Right ventricle myocardium inferior (tissue), 1 donor: ENCODE results near the gene MYL7. TPM values are rescaled to one million over a fixed set of nuclear protein-coding genes. Genes with fewer than 3 reads are reported as not detected.
"Not testable (repeated sequence)": the region's sequence is repeated elsewhere in the genome, so short reads cannot be mapped to it uniquely, and the experiment has no call there.

Source experiments
- ATAC-seq: fragments of 200-7000 bp; cut with Tn5 transposase; one replicate; pipeline ENCODE4 v1.9.1; 2020; ENCODE audit warnings: mild to moderate bottlenecking, moderate library complexity
- DNase-seq: peaks from one replicate; pipeline ENCODE4 v3.0.0; 2021; ENCODE audit errors: missing footprints
- intact Hi-C: fragments of 100-400 bp; cut with DNase I; formaldehyde crosslinking; loops from one replicate; pipeline ENCODE4 v1.11.0; 2022
- long read RNA-seq: library from polyadenylated mRNA; unstranded; transcript quantifications from one replicate; pipeline ENCODE4 v2.0.0, GENCODE V29; 2021
- total RNA-seq: library from RNA; stranded (reverse); fragmentation: NEBNext Ultra II Directional; extraction: Animal tissue kit (Norgen Biotek cat#: 25700); gene quantifications from one replicate; pipeline ENCODE4 v1.2.1, GENCODE V29; 2021
- donor health status: DM: no; HTN: yes; CAD: no; lungs with severe emphysema.

Gene MYL7, protein sequence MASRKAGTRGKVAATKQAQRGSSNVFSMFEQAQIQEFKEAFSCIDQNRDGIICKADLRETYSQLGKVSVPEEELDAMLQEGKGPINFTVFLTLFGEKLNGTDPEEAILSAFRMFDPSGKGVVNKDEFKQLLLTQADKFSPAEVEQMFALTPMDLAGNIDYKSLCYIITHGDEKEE
- 3,838 TPM for total RNA-seq
- long read RNA-seq, transcript MYL7-209 (6 exons, 791 nt): minor isoform, 29 of 666 reads
- long read RNA-seq, transcript MYL7-201 (7 exons, 612 nt): major isoform, 397 of 666 reads
- long read RNA-seq, transcript MYL7-207 (6 exons, 646 nt): minor isoform, 7 of 666 reads
- long read RNA-seq, partial matches to known transcripts: 59 of 666 reads
- long read RNA-seq, other reads (novel, unspliced or antisense): 173 of 666 reads

DNA sequence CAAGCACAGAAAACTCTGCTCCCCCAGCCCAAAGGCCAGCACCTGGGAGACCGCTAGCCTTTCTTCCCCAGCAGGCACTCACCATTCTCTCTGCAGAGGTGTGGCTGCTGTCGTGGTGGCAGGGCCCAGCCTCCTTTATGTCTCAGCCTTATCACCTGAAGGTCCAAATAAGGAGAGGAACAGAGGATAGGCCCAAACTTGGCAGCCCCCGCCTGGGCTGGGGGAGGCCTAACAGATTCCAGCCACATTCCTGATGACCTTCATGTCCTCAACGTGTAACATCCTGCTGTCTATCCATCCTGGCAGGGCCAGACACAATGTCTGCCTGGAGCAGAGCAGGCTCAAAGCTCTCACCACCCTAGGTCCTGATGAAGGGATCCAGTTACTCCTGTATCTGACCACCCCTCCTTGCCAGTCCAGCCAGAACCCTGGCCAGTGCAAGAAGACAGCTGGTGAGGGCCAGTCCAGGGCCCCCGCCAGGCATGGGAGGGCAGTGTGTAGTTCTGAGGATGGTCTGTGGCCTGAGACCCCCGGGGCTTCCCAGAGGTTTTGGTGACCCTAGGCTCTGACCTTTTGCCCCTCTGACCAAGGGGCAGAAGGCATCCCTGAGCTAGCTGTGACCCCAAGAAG lies at the start of gene MYL7:
TSS of gene MYL7 (minus strand) at position 112 of the 630 bp plus-strand sequence. CDS start at position 85, 27 bp downstream.
- intact Hi-C loops: no loop called here
- ATAC-seq (peak; percentile 40), DNase-seq (no peak)

DNA sequence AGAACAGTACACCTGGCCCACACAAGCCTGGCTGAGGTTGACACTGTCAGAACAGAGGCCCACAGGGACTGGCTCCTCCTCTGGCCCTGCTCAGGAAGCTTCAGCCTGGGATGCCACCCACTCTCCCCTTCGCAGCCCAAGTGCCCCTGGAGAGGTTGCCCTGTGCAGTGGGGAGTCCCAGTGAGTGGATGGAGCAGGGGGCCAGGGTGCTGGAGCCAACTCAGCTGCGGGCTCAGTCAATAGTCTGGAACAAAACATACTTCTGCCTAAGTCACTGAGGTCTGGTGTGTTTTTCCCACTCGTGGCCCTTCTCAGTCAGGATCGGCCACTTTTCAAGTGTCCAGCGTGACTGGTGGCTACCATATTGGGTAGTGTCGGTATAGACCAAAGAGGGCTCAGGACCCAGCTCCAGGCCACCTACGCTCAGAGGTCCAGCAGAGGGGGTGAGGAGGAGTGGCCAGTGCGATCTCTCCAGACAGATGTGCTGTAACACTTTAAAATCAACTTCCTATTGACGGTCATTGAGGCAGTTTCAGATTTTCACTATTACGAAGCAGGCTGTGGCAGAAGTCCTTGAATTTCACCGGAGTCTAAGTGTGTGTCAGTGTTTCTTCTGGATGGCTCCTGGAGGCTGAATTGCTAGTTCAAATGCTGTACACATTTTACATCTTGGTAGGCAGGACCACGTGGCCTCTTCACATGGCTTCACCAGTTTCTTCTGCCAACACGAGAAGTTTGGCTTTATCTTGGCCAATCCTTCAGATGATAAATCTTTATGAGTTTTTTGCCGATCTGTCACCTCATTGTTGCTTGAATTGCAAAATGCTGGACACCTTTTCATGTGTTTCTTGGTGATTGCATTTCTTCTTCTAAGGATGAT lies 49.1 kb upstream of the MYL7 start:
- DNase-seq (no peak), ATAC-seq (no peak)
- intact Hi-C loops: no loop called here

DNA sequence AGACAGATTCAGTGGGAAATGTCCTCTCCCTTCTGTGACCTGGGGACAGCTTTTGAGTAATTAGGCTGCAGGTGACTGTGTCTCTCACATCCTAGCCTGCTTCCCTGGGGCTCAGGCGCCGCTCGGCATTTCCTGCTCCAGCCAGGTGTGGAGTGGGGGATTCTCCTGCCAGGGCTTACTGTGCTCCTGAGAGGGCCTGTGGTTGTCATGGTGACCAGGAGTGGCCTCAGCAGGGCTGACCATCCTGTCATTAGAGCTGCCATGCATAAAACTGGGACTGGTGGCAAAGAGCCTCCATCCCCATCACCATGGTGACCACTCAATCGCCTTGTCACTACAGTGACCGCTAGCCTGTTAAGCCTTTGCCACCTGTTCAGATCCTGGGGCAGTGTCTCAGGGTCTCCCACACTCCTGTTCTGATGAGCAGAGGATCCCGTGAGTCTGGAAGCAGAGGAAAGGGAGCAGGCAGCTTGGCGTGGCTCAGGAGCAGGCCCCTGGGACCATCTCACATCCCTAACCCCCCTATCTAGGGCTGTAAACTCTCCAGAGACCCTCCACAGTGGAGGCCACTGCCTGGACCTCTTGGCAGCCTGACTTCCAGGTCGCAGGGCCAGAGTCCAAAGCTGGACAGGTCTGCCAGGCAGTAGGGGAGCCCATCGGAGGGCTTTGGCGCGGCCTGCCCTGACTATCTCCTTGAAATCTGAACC lies 48.3 kb upstream of the MYL7 start, which contains the start of gene GCK:
TSS of gene GCK (minus strand) at position 154 of the 707 bp plus-strand sequence. CDS start 486 bp downstream, outside the sequence.
- DNase-seq (no peak), ATAC-seq (no peak)
- intact Hi-C loops: no loop called here

DNA sequence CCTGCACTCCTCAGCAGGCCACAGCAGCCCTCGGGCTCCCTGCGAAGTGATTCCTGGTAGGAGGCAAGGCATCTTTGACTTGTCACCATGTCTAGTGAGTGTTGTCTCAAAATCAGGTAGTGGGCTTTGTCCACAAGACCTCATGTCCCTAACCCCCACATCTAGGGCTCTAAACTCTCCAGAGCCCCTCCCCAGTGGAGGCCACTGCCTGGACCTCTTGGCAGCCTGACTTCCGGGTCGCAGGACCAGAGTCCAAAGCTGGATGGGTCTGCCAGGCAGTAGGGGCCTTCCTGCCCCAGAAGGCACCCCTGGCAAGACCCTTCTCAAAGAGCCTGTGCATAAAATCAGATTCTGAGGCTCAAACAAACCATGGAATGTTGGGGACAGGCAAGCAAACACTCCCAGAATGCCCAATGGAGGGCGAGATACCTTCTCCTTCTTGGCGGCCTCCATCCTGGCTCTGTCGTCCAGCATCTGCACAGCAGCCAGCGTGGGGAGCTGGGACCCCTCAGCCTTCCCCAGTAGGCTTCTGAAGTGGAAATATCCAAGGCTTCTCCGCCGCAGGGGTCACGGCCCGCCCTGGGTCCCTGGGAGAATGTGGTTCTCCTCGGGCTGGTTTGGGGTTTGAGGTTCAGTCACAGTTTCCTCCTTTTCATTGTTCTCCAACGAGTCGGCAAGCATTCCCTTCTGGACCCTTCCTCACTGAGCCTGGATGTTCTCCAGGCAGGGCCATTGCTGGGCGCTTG lies 47.5 kb upstream of the MYL7 start:
- DNase-seq (no peak), ATAC-seq (no peak)
- intact Hi-C loops: no loop called here

DNA sequence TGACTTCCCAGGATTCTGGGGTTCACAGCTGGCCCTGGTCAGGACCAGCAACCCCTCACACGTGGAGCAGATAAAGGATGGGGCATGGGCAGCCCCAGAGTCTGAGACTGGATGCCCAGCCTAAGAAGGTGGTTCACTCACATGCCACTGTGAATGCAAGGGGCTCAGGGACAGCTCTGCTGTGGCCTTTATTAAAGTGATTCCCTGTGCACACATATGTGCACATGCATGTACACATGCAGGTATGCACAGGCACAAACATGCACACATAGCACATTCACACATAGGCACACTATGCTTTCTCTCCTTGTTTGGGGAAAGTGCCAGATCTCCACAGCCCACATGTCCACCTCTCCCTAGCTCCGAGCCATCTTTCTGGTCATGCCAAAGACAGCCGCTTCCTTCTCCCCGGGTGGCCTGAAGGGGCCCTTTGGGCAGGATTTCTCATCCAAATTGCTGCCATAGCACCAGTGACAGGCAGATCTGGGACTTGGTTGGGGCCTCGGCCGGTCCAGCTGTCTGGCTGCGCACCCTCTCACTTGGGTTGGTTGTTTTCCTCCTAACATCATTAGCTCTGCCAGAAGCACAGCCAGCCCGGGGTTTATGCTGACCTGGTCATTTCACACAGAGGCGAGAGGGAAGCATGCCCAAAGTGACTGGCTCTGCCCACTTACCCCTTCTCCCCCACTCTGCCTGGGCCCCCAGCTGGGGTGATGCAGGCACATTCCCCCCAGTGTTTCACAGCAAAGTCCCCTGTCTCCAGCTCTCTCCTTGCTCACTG lies 46.7 kb upstream of the MYL7 start:
- ATAC-seq (no peak), DNase-seq (no peak)
- intact Hi-C loops: no loop called here

DNA sequence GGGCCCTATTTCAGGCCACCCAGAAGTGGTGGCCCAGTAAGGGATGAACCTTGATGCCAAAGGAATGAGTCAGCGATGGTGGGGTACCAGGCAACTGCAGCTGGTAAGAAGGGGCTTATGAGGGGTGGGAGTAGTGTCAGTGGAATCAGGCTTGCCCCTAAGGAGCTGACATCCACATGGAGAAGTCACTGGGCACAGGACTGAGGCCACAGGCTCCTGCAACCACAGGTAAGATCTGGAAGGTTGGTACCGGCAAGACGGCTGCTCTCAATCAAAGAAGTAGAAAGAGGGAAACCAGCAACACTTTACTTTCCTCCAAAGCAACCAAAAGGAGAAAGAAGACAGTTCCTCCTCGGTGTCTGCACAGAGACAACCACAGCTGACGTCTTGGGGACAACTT lies 45.6 kb upstream of the MYL7 start:
- DNase-seq (no peak), ATAC-seq (no peak)
- intact Hi-C loops: no loop called here

DNA sequence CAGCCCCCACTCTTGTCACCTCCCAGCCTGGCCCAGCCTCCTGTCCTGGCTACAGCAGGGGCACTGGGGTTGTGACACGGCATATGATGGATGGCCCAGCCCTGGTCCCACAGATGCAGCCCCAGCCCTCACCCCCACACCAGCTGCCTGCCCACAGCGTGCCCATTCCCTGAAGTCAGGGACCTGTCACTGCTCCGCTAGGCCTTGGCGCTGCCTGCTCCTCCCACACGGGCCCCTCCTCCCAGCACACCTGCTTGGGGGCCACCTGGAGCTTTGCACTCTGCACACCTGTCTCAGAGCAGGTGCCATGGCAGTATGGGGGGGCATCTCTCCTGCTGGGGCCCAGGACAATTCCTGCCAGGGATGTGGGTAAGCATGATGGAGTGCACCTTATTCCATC lies 44.6 kb upstream of the MYL7 start:
- DNase-seq (no peak), ATAC-seq (no peak)
- intact Hi-C loops: no loop called here

DNA sequence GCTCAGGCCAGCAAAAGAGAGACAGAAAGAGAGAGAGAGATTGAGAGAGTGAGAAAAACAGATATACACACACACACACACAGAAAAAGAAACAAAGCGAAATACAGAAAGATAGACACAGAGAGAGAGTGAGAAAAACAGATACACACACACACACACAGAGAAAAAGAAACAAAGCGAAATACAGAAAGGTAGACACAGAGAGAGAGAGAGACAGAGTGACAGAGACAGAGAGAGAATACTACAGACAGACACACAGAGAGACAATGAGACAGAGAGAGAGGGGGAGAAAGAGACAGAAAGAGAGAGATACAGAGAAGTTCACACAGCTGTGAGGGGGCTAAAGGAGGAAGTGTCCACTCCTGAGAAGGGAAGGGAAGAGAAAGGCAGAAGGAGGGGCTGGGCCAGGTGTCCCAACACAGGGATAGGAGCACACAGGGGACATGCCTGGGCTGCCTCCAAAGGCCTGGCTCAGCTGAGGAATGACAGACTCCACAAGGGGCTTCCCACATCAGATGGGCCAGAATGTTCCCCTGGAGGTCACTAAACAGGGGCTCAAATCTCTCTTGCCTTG lies 43.8 kb upstream of the MYL7 start:
- intact Hi-C loops: no loop called here
- no peak for DNase-seq
- ATAC-seq: no peak

DNA sequence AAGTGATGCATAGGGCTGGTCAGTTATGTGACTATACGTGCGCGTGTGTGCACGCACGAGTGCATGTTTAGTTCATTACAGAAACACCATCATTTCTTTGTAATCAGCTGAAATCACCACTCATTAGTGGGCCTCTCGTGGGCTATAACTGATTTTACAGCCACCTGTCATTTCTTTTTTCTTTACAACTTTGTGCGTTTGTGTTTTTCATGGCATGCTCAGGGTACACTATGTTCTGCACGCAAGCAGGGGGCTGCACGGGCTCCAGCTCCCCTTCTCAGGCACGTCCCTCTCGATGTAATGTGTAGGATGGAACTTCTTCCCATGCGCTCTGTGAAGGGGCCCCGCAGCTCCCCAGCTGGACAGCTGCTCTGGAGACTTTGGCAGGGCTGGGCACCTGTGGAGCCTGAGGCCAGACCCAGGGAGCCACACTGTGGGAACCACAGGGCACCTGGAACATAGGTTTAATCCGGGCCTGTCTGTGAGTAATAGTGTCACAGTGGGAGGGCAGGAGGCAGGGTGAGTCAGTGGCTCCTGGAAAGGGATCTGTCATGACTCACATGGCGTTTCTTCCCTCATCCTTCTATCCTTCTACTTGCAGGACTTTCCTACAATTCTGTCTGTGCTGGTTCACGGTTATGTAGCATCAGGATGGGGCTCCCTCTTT lies 43.2 kb upstream of the MYL7 start:
- intact Hi-C loops: no loop called here
- ATAC-seq (no peak), DNase-seq (no peak)

DNA sequence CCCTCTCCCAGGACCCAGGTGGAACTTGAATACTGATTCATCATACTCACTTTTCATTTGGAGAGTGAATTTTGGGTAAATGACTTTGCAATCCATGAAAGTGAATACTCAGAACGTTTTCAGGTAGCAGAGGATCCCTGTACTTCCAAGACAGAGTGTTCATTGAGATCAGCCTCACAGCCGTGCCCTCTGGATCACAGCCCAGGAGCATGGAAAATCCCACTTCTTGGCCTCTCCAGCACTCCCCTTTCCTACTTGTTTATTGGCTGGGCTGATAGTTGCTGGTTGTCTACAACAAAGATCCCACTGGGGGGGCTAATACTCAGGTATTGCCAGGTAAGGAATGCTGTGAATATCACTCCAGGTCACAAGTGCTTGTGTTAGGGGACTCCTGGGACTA lies 42.3 kb upstream of the MYL7 start:
- intact Hi-C loops: no loop called here
- ATAC-seq: no peak
- DNase-seq: no peak

DNA sequence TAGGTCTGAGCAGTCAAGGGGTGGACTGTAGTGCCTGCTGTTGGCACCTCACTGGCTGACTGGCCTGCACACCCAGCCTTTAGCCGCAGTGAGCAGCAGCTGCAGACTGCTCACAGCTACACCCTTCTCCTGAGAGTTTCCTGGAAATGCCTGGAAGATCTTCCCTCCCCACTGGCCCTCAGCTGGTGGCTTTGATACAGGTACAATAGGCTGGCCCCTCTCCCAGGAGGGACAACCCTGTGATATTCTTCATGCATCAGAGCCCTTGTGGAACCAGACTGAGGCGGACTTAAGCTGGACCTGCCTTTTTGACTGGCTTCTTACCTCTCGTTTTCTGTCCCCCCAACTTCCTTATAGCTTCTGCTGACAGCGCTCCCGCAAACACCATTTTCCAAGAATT lies 41.7 kb upstream of the MYL7 start:
- ATAC-seq: no peak
- DNase-seq: no peak
- intact Hi-C loops: no loop called here

DNA sequence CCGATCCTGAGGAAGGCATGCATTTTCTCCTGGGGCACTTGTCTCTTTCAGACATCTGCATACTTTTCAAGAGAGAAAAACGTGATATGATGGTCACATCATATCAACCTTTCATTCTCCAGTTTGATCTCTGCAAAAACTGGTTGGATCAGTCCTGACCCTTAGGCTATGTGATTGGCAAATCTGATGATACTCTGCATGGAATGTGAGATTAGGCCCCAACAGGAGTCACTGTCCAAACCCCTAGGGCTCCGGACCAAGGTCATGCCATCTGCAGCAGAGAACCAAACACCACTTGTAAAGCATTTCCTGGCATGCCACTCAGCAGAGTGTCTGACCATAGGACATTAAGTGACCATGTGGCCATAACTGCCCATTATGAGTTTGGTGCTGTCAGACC lies 39.5 kb upstream of the MYL7 start:
- DNase-seq: no peak
- intact Hi-C loops: no loop called here
- no peak for ATAC-seq

DNA sequence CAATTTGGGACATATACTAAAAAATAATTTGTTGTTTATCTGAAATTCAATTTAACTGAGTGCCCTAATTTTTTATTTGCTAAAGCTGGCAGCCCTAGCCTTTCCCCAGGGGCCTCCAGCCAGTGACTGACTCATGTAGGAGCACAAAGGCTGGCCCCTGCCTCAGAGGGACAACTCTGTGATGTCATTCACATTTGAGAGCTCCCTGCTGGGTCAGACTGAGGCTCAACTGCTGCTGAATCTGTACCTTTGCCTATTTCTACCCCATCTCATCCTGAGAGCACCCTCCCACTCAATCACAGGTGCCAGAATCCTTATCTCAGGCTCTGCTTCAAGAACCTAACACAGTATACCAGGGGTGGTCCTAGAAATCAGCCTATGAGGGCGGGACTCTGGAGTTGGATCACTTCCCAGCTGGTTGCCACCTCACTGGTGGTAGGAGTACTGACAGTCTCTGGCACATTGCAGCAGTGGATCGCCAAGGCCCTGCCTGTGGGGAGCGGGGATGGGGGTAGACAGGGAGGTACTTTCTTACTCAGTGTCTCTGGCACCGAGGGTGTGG lies 36.5 kb upstream of the MYL7 start:
- DNase-seq (no peak), ATAC-seq (peak; percentile 20)
- intact Hi-C loops: no loop called here

DNA sequence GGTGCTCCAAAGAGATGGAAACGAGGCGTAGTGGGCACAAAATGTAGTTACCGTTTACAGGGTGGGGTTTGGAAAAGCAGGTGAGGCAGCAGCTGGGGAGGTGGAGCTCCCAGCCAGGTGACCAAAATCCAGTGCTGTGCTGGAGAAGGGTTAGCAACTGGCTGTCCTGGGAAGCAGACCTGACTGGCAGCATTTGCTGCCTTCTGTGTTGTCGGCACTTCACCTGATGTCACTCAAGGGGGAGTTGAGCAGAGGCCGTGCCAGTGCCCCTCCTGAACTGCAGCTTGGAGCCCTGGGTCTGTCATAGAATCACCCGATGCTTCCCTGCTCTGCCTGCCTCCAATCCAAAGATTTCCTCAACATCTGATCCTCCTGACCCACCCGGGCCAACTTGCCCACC lies 35.4 kb upstream of the MYL7 start:
- intact Hi-C loops: no loop called here
- DNase-seq (no peak), ATAC-seq (no peak)

DNA sequence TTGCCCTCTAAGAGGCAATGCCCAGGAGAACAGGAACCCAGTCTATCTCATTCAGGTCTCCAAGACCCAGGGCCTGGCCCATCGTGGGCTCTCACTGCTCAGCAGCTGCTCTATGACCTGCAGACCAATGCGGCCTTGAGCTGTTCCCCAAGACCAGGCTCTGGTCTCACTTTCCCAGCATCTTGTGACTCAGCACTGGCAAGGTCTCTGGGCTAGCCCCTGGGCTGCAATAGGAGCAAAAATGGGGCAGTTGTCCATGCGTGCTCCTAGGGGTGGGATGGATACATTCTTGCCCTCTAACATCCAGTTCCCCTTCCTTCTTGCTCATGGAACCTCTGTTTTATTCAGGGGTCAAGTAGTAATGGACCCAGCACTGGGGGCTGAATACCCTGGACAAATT lies 34.6 kb upstream of the MYL7 start:
- DNase-seq: no peak
- intact Hi-C loops: no loop called here
- no peak for ATAC-seq

DNA sequence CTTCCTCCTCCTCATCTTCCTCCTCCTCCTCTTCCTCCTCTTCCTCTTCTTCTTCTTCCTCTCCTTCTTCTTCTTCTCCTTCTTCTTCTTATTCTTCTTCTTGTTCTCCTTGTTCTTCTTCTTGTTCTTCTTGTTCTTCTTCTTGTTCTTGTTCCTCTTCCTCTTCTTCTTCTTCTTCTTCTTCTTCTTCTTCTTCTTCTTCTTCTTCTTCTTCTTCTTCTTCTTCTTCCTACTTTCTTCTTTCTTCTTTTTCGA lies 33.5 kb upstream of the MYL7 start:
- ATAC-seq, intact Hi-C loops, DNase-seq: not testable (repeated sequence)
